Measurements from ENCODE around the gene GPR26.

The GPR26 gene

GRCh38 chr10:123648595-123648994 is 17.6 kb upstream of the GPR26 start:
- no peak for DNase-seq

- no peak for DNase-seq
These were observed 16.5 kb upstream of the GPR26 start for GRCh38 chr10:123649676-123650075.

GRCh38 chr10:123651421-123652047 is 14.6 kb upstream of the GPR26 start:
- no peak for DNase-seq

GRCh38 chr10:123655751-123656150 is 10.4 kb upstream of the GPR26 start:
- DNase-seq: no peak

GRCh38 chr10:123663522-123663921 is 2.6 kb upstream of the GPR26 start:
- no peak for DNase-seq

GRCh38 chr10:123665491-123666286 is 466 bp upstream of the GPR26 start:
- DNase-seq: no peak

- no peak for DNase-seq
These were observed 3.7 kb downstream of the GPR26 start for GRCh38 chr10:123669886-123670285.

GRCh38 chr10:123673198-123673597 is 7.0 kb downstream of the GPR26 start:
- DNase-seq: no peak

GRCh38 chr10:123674741-123675140 is 8.6 kb downstream of the GPR26 start:
- no peak for DNase-seq

- no peak for DNase-seq
These were observed 9.7 kb downstream of the GPR26 start for GRCh38 chr10:123675811-123676210.

- no peak for DNase-seq
These were observed 11.4 kb downstream of the GPR26 start for GRCh38 chr10:123677556-123677955.

GRCh38 chr10:123678376-123678775 is 12.2 kb downstream of the GPR26 start:
- no peak for DNase-seq

- DNase-seq: no peak
These were observed 15.1 kb downstream of the GPR26 start for GRCh38 chr10:123681285-123681684.

GRCh38 chr10:123682477-123682876 is 16.3 kb downstream of the GPR26 start:
- DNase-seq: no peak

- no peak for DNase-seq
These were observed 17.3 kb downstream of the GPR26 start for GRCh38 chr10:123683459-123683858.

GRCh38 chr10:123683865-123684264 is 17.7 kb downstream of the GPR26 start:
- no peak for DNase-seq

- DNase-seq: no peak
These were observed 19.1 kb downstream of the GPR26 start for GRCh38 chr10:123685260-123685659.

GRCh38 chr10:123687758-123688157 is 21.6 kb downstream of the GPR26 start:
- no peak for DNase-seq

- no peak for DNase-seq
These were observed 23.7 kb downstream of the GPR26 start for GRCh38 chr10:123689880-123690279.

- DNase-seq: no peak
These were observed 37.1 kb downstream of the GPR26 start for GRCh38 chr10:123703195-123703790.

GRCh38 chr10:123704076-123704475 is 37.9 kb downstream of the GPR26 start:
- DNase-seq: no peak

GRCh38 chr10:123704812-123705211 is 38.7 kb downstream of the GPR26 start:
- no peak for DNase-seq

GRCh38 chr10:123706236-123706635 is 40.1 kb downstream of the GPR26 start:
- DNase-seq: no peak

GRCh38 chr10:123715546-123715945 is 49.4 kb downstream of the GPR26 start:
- no peak for DNase-seq
